ENCODE measurements around the gene PLD2.
"Not testable (repeated sequence)": the region's sequence is repeated elsewhere in the genome, so short reads cannot be mapped to it uniquely, and the experiment has no call there.

Gene PLD2

GRCh38 chr17:4846635-4847390 is 39.9 kb downstream of the PLD2 start:
- peaks cover 94% of the 10 kb centered on the region for H3K4me1 Mint-ChIP-seq (ENCODE audit: low read depth)
- no peak overlapping the region for H3K4me3 Mint-ChIP-seq
- H3K27ac Mint-ChIP-seq, result peak overlapping the region; percentile 96
- no peaks in the 10 kb centered on the region for H3K27me3 Mint-ChIP-seq
- intact Hi-C loops (cut with micrococcal nuclease), result no loop called here
- H3K36me3 Mint-ChIP-seq (ENCODE audit: low read depth), result peaks cover 24% of the 10 kb centered on the region
- H3K9me3 Mint-ChIP-seq, result no peaks in the 10 kb centered on the region

DNA sequence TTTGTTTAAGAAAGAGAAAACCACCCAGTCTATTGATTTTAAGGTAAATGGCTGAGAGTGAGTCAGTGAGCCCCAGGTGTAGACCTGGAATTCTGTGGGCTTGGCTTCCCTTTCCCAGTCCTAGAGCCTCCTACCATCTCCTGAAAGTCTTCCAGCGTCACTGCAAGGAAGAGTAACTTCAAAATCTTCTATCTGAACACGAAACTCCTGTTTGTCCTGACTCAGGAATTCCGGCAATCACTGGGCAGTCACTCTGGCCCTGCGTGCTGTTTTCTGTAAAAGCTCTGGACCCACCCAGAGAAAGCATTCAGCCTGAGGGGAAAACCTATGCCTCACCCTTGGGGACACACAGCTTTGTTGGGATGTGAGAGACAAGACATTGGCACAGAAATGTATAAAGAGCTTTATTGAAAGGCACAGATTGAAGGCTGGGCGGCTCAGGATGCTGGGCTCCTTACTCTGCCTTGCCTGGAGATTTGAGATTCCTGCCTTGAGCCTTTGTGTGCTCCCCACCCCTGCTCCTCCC is 42.1 kb downstream of the PLD2 start:
- Mint-ChIP-seq H3K27ac (no peak overlapping the region), H3K4me1 (ENCODE audit: low read depth) (peaks cover 78% of the 10 kb centered on the region), H3K9me3 (no peaks in the 10 kb centered on the region), H3K27me3 (peaks cover 3% of the 10 kb centered on the region), H3K4me3 (no peak overlapping the region), H3K36me3 (ENCODE audit: low read depth) (peaks cover 33% of the 10 kb centered on the region)
- intact Hi-C loops (cut with micrococcal nuclease), result no loop called here

GRCh38 chr17:4850246-4850645 is 43.3 kb downstream of the PLD2 start:
- peaks cover 73% of the 10 kb centered on the region for H3K4me1 Mint-ChIP-seq (ENCODE audit: low read depth)
- H3K9me3 Mint-ChIP-seq, result no peaks in the 10 kb centered on the region
- peak overlapping the region; percentile 64 for H3K27ac Mint-ChIP-seq
- intact Hi-C loops (cut with micrococcal nuclease), result no loop called here
- H3K27me3 Mint-ChIP-seq, result peaks cover 3% of the 10 kb centered on the region
- peaks cover 42% of the 10 kb centered on the region for H3K36me3 Mint-ChIP-seq (ENCODE audit: low read depth)
- H3K4me3 Mint-ChIP-seq, result no peak overlapping the region

DNA sequence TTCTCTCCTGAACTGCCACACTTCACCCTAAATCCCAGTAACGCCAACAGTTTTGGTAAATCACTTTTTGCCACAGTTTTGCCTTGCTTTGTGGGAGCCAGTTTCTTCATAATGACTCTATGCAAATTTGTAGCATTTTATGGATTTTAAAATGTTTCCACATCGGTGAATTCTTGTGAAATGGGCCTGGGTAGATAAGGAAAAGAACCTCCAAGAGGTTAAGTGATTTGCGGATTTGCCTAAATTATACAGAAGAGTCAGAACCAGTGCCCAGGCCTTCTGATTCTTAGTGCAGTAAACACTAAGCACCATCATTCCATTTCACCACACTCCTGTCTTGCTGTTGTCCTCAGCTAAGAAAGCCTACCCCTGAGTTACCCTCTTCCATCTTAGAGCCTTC is 44.1 kb downstream of the PLD2 start:
- Mint-ChIP-seq H3K9me3 (no peaks in the 10 kb centered on the region), H3K27ac (peak overlapping the region; percentile 64), H3K4me1 (ENCODE audit: low read depth) (peaks cover 66% of the 10 kb centered on the region), H3K27me3 (peaks cover 3% of the 10 kb centered on the region), H3K36me3 (ENCODE audit: low read depth) (peaks cover 46% of the 10 kb centered on the region), H3K4me3 (no peak overlapping the region)
- intact Hi-C loops (cut with micrococcal nuclease), result no loop called here

- Mint-ChIP-seq H3K36me3 (ENCODE audit: low read depth) (peaks cover 56% of the 10 kb centered on the region), H3K27ac (peak overlapping the region; percentile 9), H3K27me3 (peaks cover 3% of the 10 kb centered on the region), H3K4me3 (no peak overlapping the region), H3K4me1 (ENCODE audit: low read depth) (peaks cover 66% of the 10 kb centered on the region), H3K9me3 (no peaks in the 10 kb centered on the region)
- intact Hi-C loops (cut with micrococcal nuclease), result no loop called here
These were observed 45.7 kb downstream of the PLD2 start for GRCh38 chr17:4852567-4853207.

GRCh38 chr17:4853208-4853671 is 46.3 kb downstream of the PLD2 start:
- peaks cover 66% of the 10 kb centered on the region for H3K4me1 Mint-ChIP-seq (ENCODE audit: low read depth)
- no peak overlapping the region for H3K4me3 Mint-ChIP-seq
- H3K9me3 Mint-ChIP-seq, result no peaks in the 10 kb centered on the region
- H3K27ac Mint-ChIP-seq, result no peak overlapping the region
- intact Hi-C loops (cut with micrococcal nuclease), result no loop called here
- peaks cover 60% of the 10 kb centered on the region for H3K36me3 Mint-ChIP-seq (ENCODE audit: low read depth)
- H3K27me3 Mint-ChIP-seq, result peaks cover 3% of the 10 kb centered on the region

DNA sequence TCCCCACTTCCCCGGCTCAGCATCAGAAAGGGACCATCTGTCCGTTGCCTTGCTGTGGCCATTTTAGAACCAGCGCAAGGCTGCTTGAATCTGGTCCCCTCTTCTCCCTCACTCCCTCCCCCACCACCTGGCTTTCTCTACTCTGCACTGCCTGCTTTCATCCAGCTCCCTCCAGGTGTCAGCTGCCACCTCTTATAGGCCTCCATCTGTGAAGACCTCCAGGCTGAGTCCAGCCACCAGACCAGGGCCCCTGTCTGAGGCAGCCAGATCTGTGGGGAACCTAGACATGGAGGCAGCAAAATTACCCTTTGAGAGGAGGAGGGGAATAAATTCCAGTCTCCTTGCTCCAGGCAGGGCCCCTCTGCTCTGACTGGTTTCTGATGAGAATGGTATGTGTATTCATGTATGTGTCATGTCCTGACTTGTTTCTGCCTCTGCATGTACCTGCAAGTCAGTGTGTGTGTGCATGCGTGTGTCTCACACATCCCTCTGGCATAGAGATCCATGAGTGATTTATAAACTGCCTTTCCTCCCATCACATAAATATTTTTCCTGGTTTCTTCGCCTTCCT is 47.2 kb downstream of the PLD2 start:
- Mint-ChIP-seq H3K27ac (no peak overlapping the region), H3K27me3 (peaks cover 3% of the 10 kb centered on the region), H3K9me3 (no peaks in the 10 kb centered on the region), H3K36me3 (ENCODE audit: low read depth) (peaks cover 59% of the 10 kb centered on the region), H3K4me3 (no peak overlapping the region), H3K4me1 (ENCODE audit: low read depth) (peaks cover 71% of the 10 kb centered on the region)
- intact Hi-C loops (cut with micrococcal nuclease), result no loop called here

GRCh38 chr17:4856271-4856936 is 49.5 kb downstream of the PLD2 start:
- intact Hi-C loops (cut with micrococcal nuclease), result no loop called here
- Mint-ChIP-seq H3K27me3 (peaks cover 3% of the 10 kb centered on the region), H3K4me3 (no peak overlapping the region), H3K4me1 (ENCODE audit: low read depth) (peaks cover 51% of the 10 kb centered on the region), H3K27ac (no peak overlapping the region), H3K9me3 (no peaks in the 10 kb centered on the region), H3K36me3 (ENCODE audit: low read depth) (peaks cover 66% of the 10 kb centered on the region)

DNA sequence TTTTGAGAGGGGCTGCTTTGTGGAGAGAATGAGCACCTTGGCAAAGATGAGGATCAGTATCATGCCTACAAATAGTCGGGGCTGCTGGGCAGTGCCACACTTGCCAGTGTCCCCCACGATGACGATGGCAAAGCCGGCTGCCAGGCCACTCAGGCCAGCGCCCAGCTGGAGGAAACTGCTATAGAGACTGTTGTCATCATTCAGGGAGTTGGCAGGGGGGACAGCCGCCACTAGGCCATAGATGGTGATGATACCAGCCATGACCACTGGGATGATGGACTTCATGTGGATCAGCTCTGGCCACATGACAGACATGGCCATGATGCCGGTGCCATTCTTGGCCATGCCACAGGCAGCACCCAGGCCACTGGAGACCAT is 50.0 kb downstream of the PLD2 start:
- H3K27ac Mint-ChIP-seq, result no peak overlapping the region
- H3K9me3 Mint-ChIP-seq, result no peaks in the 10 kb centered on the region
- H3K4me1 Mint-ChIP-seq (ENCODE audit: low read depth), result peaks cover 47% of the 10 kb centered on the region
- H3K27me3 Mint-ChIP-seq, result peaks cover 3% of the 10 kb centered on the region
- H3K4me3 Mint-ChIP-seq, result no peak overlapping the region
- peaks cover 71% of the 10 kb centered on the region for H3K36me3 Mint-ChIP-seq (ENCODE audit: low read depth)
- intact Hi-C loops (cut with micrococcal nuclease), result no loop called here

DNA sequence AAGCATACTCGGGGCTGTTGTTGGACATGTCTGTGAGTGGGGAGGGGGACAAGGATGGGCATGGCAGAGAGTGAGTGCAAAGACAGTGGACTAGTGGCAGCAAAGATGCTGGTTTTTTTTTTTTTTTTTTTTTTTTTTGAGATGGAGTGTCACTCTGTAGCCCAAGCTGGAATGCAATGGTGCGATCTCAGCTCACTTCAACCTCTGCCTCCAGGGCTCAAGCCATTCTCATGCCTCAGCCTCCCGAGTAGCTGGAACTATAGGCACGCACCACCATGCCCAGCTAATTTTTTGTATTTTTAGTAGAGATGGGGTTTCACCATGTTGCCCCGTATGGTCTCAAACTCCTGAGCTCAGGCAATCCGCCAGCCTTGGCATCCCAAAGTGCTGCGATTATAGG is 50.4 kb downstream of the PLD2 start:
- H3K27ac Mint-ChIP-seq, result peak overlapping the region; percentile 69
- H3K36me3 Mint-ChIP-seq (ENCODE audit: low read depth), result peaks cover 70% of the 10 kb centered on the region
- H3K4me1 Mint-ChIP-seq (ENCODE audit: low read depth), result peaks cover 43% of the 10 kb centered on the region
- H3K4me3 Mint-ChIP-seq; intact Hi-C loops (cut with micrococcal nuclease); H3K27me3 Mint-ChIP-seq; H3K9me3 Mint-ChIP-seq: not testable (repeated sequence)

GRCh38 chr17:4858068-4858881 is 51.3 kb downstream of the PLD2 start:
- Mint-ChIP-seq H3K27me3 (no peaks in the 10 kb centered on the region), H3K36me3 (ENCODE audit: low read depth) (peaks cover 70% of the 10 kb centered on the region), H3K4me3 (peak overlapping the region; percentile 37), H3K9me3 (no peaks in the 10 kb centered on the region), H3K27ac (peak overlapping the region; percentile 69), H3K4me1 (ENCODE audit: low read depth) (peaks cover 48% of the 10 kb centered on the region)
- intact Hi-C loops (cut with micrococcal nuclease), result no loop called here

DNA sequence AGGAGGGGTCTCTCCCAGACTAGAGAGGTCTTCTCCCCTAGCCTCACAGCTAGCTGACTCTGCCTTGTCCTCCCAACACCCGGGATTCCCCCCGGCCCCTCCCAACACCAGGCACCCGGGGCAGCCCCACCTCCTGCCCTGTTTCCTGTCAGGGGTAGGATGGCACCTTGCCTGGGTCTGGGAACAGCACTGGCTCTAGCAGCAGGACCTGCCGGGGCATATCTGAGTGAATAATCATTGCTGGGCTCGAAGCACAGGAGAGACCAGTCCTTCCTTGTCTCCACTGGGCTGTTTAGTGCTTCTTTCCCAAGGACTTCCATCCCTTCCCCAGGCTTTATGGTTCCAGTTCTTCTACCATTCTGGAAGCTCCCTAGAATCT is 51.9 kb downstream of the PLD2 start:
- intact Hi-C loops (cut with micrococcal nuclease), result no loop called here
- Mint-ChIP-seq H3K27me3 (no peaks in the 10 kb centered on the region), H3K4me1 (ENCODE audit: low read depth) (peaks cover 50% of the 10 kb centered on the region), H3K9me3 (no peaks in the 10 kb centered on the region), H3K27ac (peak overlapping the region; percentile 69), H3K36me3 (ENCODE audit: low read depth) (peaks cover 67% of the 10 kb centered on the region), H3K4me3 (peak overlapping the region; percentile 37)

DNA sequence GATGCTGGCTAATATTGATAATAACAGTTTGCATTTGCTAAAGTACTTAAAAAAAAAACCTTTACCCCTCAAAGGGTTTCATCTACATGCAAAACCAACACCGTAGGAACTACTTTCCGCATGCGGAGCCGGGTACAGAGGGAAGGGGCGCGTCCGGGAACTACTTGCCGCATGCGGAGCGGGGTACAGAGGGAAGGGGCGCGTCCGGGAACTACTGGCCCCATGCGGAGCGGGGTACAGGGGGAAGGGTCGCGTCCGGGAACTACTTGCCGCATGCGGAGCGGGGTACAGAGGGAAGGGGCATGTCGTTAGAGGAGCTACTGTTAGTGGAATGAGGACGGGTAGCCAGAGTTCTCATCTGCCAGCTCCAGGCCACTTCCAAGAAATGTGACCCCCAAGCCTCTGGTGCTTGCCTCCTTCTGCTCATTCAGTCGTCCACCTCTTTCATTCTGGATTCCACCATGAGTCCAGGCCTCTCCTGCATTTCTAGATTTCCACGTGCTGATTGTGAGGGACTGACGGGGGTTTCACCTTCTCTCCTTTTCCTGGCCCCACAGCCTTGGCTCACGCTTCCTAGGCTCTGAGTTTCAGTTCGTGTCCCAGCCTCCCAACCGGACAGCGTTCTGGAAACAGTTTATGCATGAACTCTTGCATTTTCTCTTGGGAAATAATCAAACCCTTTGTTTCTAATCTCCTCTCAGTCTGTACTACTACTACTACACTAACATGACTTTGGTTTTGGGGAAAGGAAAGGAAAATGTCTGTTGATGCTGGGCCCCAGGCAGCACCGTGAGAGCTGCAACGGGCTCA is 53.1 kb downstream of the PLD2 start:
- Mint-ChIP-seq H3K36me3 (ENCODE audit: low read depth) (peaks cover 56% of the 10 kb centered on the region), H3K9me3 (no peaks in the 10 kb centered on the region), H3K4me1 (ENCODE audit: low read depth) (peaks cover 50% of the 10 kb centered on the region), H3K4me3 (no peak overlapping the region), H3K27me3 (no peaks in the 10 kb centered on the region), H3K27ac (peak overlapping the region; percentile 1)
- intact Hi-C loops (cut with micrococcal nuclease), result no loop called here

All from dendritic cell treated with granulocyte-macrophage colony-stimulating factor and Interleukin-4, amounts not matched to agents 40 ng/mL and 50 ng/mL, for 4 days (primary cell).